A549 treated with CORT108297 at 1 μM for 4 hours (cell line): ENCODE measurements around the gene AGRN. TPM values are rescaled to one million over a fixed set of nuclear protein-coding genes. Genes with fewer than 3 reads are reported as not detected.

Source experiments
- total RNA-seq: library from RNA; stranded (reverse); fragments of 200-300 nt; extraction: Qiagen RNA extraction; gene quantifications from 5 replicates; pipeline ENCODE4 v1.2.3, GENCODE V29; 2022

AGRN gene
- 79.5 to 139 TPM (median 135 TPM) in 5 replicates for total RNA-seq

GRCh38 chr1:1020000-1020404 is at the start of gene AGRN:
AGRN (plus strand) TSS chr1:1020120; CDS start chr1:1020173, 53 bp downstream.

GRCh38 chr1:981955-982558 is 37.9 kb upstream of the AGRN start, which contains the start of gene PERM1:
PERM1 (minus strand) TSS chr1:982093; CDS start chr1:981029, 1,064 bp downstream.

GRCh38 chr1:999725-1000356 is 20.1 kb upstream of the AGRN start, which contains the start of gene HES4:
HES4 (minus strand) TSS chr1:1000097; CDS start chr1:999973, 124 bp downstream.

GRCh38 chr1:1013105-1013921 is 6.6 kb upstream of the AGRN start, which contains the start of gene ISG15:
ISG15 (plus strand) TSS chr1:1013497; CDS start chr1:1013574, 77 bp downstream.

GRCh38 chr1:1073743-1074587 is 54.0 kb downstream of the AGRN start, which contains the start of gene RNF223:
RNF223 (minus strand) TSS chr1:1074306; CDS start chr1:1072566, 1,740 bp downstream.

Other genes with a start within 250 kb of the AGRN start
- gene SAMD11, start 96.2 kb upstream of the AGRN start, total RNA-seq: 16.5 to 38.7 TPM (median 35.5 TPM) in 5 replicates
- 68.1 to 89.5 TPM (median 86.3 TPM) in 5 replicates for gene NOC2L, start 60.9 kb upstream of the AGRN start, total RNA-seq
- 9.8 to 24.0 TPM (median 19.8 TPM) in 5 replicates for gene KLHL17, start 59.5 kb upstream of the AGRN start, total RNA-seq
- 4.7 to 7.6 TPM (median 6.5 TPM) in 5 replicates for gene PLEKHN1, start 53.6 kb upstream of the AGRN start, total RNA-seq
- 0.07 to 0.24 TPM (median 0.14 TPM) in 4 of 5 replicates, not detected in the other for gene PERM1, start 38.0 kb upstream of the AGRN start, total RNA-seq
- gene HES4, start 20.0 kb upstream of the AGRN start, total RNA-seq: 20.6 to 68.1 TPM (median 67.3 TPM) in 5 replicates
- 18.3 to 28.3 TPM (median 22.6 TPM) in 5 replicates for gene ISG15, start 6.6 kb upstream of the AGRN start, total RNA-seq
- gene RNF223, start 54.2 kb downstream of the AGRN start, total RNA-seq: 0.32 to 0.52 TPM (median 0.38 TPM) in 5 replicates
- 10.2 to 16.2 TPM (median 15.4 TPM) in 5 replicates for gene C1orf159, start 96.0 kb downstream of the AGRN start, total RNA-seq
- not detected in 5 replicates for gene TTLL10, start 153.8 kb downstream of the AGRN start, total RNA-seq
- 0.11 to 0.25 TPM (median 0.15 TPM) in 3 of 5 replicates, not detected in the others for gene TNFRSF18, start 186.5 kb downstream of the AGRN start, total RNA-seq
- gene TNFRSF4, start 194.0 kb downstream of the AGRN start, total RNA-seq: 0.07 to 0.18 TPM (median 0.13 TPM) in 4 of 5 replicates, not detected in the other
- gene SDF4, start 211.9 kb downstream of the AGRN start, total RNA-seq: 108 to 138 TPM (median 133 TPM) in 5 replicates
- 10.8 to 22.2 TPM (median 19.5 TPM) in 5 replicates for gene B3GALT6, start 212.1 kb downstream of the AGRN start, total RNA-seq
- gene C1QTNF12, start 226.6 kb downstream of the AGRN start, total RNA-seq: 1.4 to 2.3 TPM (median 1.8 TPM) in 5 replicates